GM20000 (cell line): ENCODE data around the gene ENOPH1.
"Not testable (repeated sequence)": the region's sequence is repeated elsewhere in the genome, so short reads cannot be mapped to it uniquely, and the experiment has no call there.

Source experiments
- DNase-seq: peaks from one replicate; pipeline ENCODE4 v3.0.0; 2012; ENCODE audit warnings: low spot score
- TF ChIP-seq, protein P1 (sequence below): IDR thresholded peaks from 2 replicates; pipeline ENCODE4 v1.5.1; 2012; ENCODE audit warnings: mild to moderate bottlenecking, control low read depth; ENCODE audit errors: extremely low read depth, missing control alignments

Gene ENOPH1

GRCh38 chr4:82457266-82457665, 26.9 kb downstream of the ENOPH1 start:
- DNase-seq, result no peak
- TF ChIP-seq, protein P1, sequence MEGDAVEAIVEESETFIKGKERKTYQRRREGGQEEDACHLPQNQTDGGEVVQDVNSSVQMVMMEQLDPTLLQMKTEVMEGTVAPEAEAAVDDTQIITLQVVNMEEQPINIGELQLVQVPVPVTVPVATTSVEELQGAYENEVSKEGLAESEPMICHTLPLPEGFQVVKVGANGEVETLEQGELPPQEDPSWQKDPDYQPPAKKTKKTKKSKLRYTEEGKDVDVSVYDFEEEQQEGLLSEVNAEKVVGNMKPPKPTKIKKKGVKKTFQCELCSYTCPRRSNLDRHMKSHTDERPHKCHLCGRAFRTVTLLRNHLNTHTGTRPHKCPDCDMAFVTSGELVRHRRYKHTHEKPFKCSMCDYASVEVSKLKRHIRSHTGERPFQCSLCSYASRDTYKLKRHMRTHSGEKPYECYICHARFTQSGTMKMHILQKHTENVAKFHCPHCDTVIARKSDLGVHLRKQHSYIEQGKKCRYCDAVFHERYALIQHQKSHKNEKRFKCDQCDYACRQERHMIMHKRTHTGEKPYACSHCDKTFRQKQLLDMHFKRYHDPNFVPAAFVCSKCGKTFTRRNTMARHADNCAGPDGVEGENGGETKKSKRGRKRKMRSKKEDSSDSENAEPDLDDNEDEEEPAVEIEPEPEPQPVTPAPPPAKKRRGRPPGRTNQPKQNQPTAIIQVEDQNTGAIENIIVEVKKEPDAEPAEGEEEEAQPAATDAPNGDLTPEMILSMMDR, result no peak

GRCh38 chr4:82458729-82459128, 28.3 kb downstream of the ENOPH1 start:
- TF ChIP-seq, protein P1, result no peak

GRCh38 chr4:82461710-82462109, 31.3 kb downstream of the ENOPH1 start:
- TF ChIP-seq, protein P1, result no peak
- DNase-seq, result no peak

More at GRCh38 chr4:82458729-82459128, 28.3 kb downstream of the ENOPH1 start:
- peak; percentile 39 for DNase-seq

GRCh38 chr4:82462415-82462831, 32.0 kb downstream of the ENOPH1 start:
- peak; percentile 78 for DNase-seq
- TF ChIP-seq, protein P1, result peak; percentile 94

GRCh38 chr4:82463221-82463620, 32.8 kb downstream of the ENOPH1 start:
- no peak for DNase-seq
- TF ChIP-seq, protein P1, result no peak

DNA sequence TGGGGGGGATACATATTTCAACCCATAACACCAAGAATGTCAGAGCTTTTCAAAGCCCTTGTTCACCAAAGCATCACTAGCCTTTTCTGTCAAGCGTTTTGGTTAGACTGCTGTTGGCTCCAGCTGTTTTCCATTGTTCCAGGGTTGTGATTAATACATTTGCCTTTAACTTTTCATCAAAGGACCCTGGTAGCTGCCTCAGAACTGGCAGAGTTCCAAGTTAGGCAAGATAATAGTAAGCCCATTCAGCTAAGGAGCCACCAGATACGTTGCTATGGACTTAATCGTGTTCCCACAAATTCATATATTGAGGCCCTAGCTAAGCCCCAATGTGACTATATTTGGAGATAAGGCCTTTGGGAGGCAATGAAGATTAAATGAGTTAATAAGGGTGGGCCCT, 37.1 kb downstream of the ENOPH1 start:
- TF ChIP-seq, protein P1, result no peak
- no peak for DNase-seq

DNA sequence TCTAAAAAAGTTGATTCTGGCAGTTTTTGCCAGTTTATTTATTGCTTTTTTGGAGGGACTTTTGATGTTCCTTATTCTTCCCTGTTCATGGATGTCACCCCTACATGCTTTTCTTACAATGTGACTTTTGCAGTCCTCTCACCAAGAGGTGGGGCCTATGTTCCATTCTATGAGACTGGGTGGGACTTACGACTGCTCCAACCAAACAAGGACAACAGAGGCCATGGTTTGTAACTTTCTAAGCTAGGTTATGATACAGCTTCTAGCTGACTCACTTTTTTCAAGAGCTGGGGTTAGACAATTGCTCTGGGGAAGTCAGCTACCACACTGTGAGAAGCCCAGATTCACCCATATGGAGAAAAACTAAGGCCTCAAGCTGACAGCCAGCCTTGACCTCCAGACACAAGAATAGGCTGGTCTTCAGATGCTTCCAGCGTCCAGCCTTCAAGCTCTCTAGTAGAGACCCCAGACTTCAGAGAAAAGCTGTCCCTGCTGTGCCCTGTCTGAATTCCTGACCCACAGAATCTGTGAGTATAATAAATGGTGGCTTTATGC, 39.5 kb downstream of the ENOPH1 start:
- DNase-seq, result no peak
- TF ChIP-seq, protein P1, result no peak

DNA sequence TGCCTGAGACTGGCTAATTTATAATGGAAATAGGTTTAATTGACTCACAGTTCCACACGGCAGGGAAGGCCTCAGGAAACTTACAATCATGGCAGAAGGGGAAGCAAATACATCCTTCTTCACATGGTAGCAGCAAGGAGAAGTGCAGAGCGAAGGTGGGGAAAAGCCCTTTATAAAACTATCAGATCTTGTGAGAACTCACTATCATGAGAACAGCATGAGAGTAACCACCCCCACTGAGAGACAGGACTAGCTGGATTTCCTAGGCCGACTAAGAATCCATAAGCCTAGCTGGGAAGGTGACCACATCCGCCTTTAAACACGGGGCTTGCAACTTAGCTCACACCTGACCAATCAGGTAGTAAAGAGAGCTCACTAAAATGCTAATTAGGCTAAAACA, 42.7 kb downstream of the ENOPH1 start:
- DNase-seq, result not testable (repeated sequence)
